ENCODE measurements around the gene PRPF40A. TPM values are rescaled to one million over a fixed set of nuclear protein-coding genes. Genes with fewer than 3 reads are reported as not detected.

PRPF40A gene
- total RNA-seq, 2 donors from 2014 or later: 190 to 222 TPM

DNA sequence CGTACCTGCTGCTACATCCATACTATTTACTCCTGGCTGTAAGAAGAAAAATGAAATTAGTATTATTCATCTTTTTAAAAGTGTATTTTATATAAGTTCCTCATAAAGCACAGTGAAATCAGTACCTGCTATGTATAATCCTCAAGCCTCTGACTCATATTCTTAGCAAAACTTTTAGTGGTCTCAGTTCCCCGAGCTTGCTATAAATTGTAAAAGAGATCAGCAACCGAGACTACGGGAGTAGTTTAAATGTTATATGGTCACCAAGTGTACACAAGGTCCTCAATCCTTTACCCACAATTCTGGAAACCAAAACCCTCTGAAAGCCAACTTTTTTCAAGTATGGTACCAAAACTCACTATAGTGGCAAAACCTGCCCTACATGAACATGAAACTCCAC is 24.2 kb downstream of the PRPF40A start:
- Histone ChIP-seq H3K4me3 (ENCODE audit: low read length) (no peak overlapping the region), H3K36me3 (ENCODE audit: control insufficient read depth, insufficient read depth, low read length) (peaks cover 87% of the 10 kb centered on the region), H3K4me1 (ENCODE audit: control insufficient read depth, insufficient read depth, low read length) (no peaks in the 10 kb centered on the region), H3K27ac (ENCODE audit: low read depth, low read length) (no peak overlapping the region), H3K9me3 (ENCODE audit: control insufficient read depth, low read length) (no peaks in the 10 kb centered on the region), H3K27me3 (ENCODE audit: control insufficient read depth, insufficient read depth, low read length, poor library complexity, severe bottlenecking) (no peaks in the 10 kb centered on the region), H3K9ac (ENCODE audit: extremely low read depth, low read length, poor library complexity, severe bottlenecking) (no peak overlapping the region)
- Mint-ChIP-seq H3K4me3 (no peak overlapping the region), H3K9me3 (no peaks in the 10 kb centered on the region), H3K36me3 (ENCODE audit: low read depth) (peaks cover 57% of the 10 kb centered on the region), H3K27ac (no peak overlapping the region), H3K4me1 (no peaks in the 10 kb centered on the region), H3K27me3 (ENCODE audit: insufficient read depth) (no peaks in the 10 kb centered on the region)
- DNase-seq: no peak
- WGBS, 2 experiments (ENCODE audit: insufficient coverage in 1 of 2, insufficient read length in 1 of 2): 94% methylated on average over 4 of the region's 4 CpGs; no CpG with 5 or more reads in 1 of the 2 experiments
- TF ChIP-seq, protein P1, sequence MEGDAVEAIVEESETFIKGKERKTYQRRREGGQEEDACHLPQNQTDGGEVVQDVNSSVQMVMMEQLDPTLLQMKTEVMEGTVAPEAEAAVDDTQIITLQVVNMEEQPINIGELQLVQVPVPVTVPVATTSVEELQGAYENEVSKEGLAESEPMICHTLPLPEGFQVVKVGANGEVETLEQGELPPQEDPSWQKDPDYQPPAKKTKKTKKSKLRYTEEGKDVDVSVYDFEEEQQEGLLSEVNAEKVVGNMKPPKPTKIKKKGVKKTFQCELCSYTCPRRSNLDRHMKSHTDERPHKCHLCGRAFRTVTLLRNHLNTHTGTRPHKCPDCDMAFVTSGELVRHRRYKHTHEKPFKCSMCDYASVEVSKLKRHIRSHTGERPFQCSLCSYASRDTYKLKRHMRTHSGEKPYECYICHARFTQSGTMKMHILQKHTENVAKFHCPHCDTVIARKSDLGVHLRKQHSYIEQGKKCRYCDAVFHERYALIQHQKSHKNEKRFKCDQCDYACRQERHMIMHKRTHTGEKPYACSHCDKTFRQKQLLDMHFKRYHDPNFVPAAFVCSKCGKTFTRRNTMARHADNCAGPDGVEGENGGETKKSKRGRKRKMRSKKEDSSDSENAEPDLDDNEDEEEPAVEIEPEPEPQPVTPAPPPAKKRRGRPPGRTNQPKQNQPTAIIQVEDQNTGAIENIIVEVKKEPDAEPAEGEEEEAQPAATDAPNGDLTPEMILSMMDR (conservative IDR thresholded peaks at IDR 0.05): no peak

GRCh38 chr2:152686321-152686720 is 30.9 kb downstream of the PRPF40A start:
- Mint-ChIP-seq H3K36me3 (ENCODE audit: low read depth) (peaks cover 81% of the 10 kb centered on the region), H3K4me1 (no peaks in the 10 kb centered on the region), H3K4me3 (no peak overlapping the region), H3K27me3 (ENCODE audit: insufficient read depth) (no peaks in the 10 kb centered on the region), H3K9me3 (peaks cover 8% of the 10 kb centered on the region), H3K27ac (no peak overlapping the region)
- Histone ChIP-seq H3K27ac (ENCODE audit: low read depth, low read length) (no peak overlapping the region), H3K4me3 (ENCODE audit: low read length) (no peak overlapping the region), H3K27me3 (ENCODE audit: control insufficient read depth, insufficient read depth, low read length, poor library complexity, severe bottlenecking) (no peaks in the 10 kb centered on the region), H3K9ac (ENCODE audit: extremely low read depth, low read length, poor library complexity, severe bottlenecking) (no peak overlapping the region), H3K4me1 (ENCODE audit: control insufficient read depth, insufficient read depth, low read length) (no peaks in the 10 kb centered on the region), H3K36me3 (ENCODE audit: control insufficient read depth, insufficient read depth, low read length) (peaks cover 97% of the 10 kb centered on the region), H3K9me3 (ENCODE audit: control insufficient read depth, low read length) (peaks cover 44% of the 10 kb centered on the region)
- DNase-seq: no peak
- TF ChIP-seq, protein P1 (conservative IDR thresholded peaks at IDR 0.05): no peak

DNA sequence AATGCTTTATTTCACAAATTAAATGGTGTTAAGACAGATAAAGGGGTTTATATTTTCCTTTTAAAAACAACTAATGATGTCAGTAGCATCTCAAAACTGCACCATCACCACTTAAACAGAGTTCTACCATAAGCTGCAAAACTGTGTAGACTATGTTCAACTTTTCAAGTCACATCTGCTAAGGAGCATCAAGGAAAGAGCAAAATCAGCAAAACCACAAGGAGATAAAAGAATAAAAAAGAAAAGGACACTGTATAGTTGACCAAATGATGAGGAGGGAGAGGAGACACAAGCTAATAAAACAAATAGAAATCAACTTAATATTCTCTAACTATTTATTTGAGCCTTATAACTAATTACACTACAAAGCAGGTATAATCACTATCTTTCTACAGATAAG is 33.9 kb downstream of the PRPF40A start:
- no peak for DNase-seq
- no peaks in the 10 kb centered on the region for H3K27me3 ChIP-seq (ENCODE audit: control insufficient read depth, insufficient read depth, low read length, poor library complexity, severe bottlenecking)
- H3K9me3 Mint-ChIP-seq: peaks cover 8% of the 10 kb centered on the region
- no peaks in the 10 kb centered on the region for H3K4me1 ChIP-seq (ENCODE audit: control insufficient read depth, insufficient read depth, low read length)
- peaks cover 44% of the 10 kb centered on the region for H3K9me3 ChIP-seq (ENCODE audit: control insufficient read depth, low read length)
- H3K27me3 Mint-ChIP-seq (ENCODE audit: insufficient read depth): no peaks in the 10 kb centered on the region
- no peak overlapping the region for H3K4me3 Mint-ChIP-seq
- peaks cover 99% of the 10 kb centered on the region for H3K36me3 ChIP-seq (ENCODE audit: control insufficient read depth, insufficient read depth, low read length)
- no peak overlapping the region for H3K27ac ChIP-seq (ENCODE audit: low read depth, low read length)
- peaks cover 87% of the 10 kb centered on the region for H3K36me3 Mint-ChIP-seq (ENCODE audit: low read depth)
- TF ChIP-seq, protein P1 (conservative IDR thresholded peaks at IDR 0.05): no peak
- no peaks in the 10 kb centered on the region for H3K4me1 Mint-ChIP-seq
- no peak overlapping the region for H3K27ac Mint-ChIP-seq
- no peak overlapping the region for H3K9ac ChIP-seq (ENCODE audit: extremely low read depth, low read length, poor library complexity, severe bottlenecking)
- no peak overlapping the region for H3K4me3 ChIP-seq (ENCODE audit: low read length)

Measured in endodermal cell (in vitro differentiated cells).